ENCODE results near the gene GPATCH4. TPM values are rescaled to one million over a fixed set of nuclear protein-coding genes. Genes with fewer than 3 reads are reported as not detected.
A peak's percentile ranks its signal among the peaks of the same experiment; 100 is the strongest.

Gene GPATCH4
- total RNA-seq, 1 experiment from 2014 or later, result 107 TPM

GRCh38 chr1:156598731-156599432 lies 2.4 kb downstream of the GPATCH4 start:
- H3K4me1 Mint-ChIP-seq (ENCODE audit: insufficient read depth, unreplicated experiment), result peaks cover 18% of the 10 kb centered on the region
- no peaks in the 10 kb centered on the region for H3K9me3 Mint-ChIP-seq (ENCODE audit: unreplicated experiment)
- POLR2A ChIA-PET, result interaction anchor here (0.5 to 6.7 kb wide), 6 partner anchors 9 to 263 kb away, joined by 3 to 83 read pairs (median 8); partner anchors contain the start of gene MEF2D
- no peak overlapping the region for H3K27ac Mint-ChIP-seq (ENCODE audit: low read depth, unreplicated experiment)
- BruUV-seq (replicated peaks), result no TSS peak
- no peak for DNase-seq (ENCODE audit: unreplicated experiment)
- no peak overlapping the region for H3K4me3 Mint-ChIP-seq (ENCODE audit: unreplicated experiment)
- intact Hi-C loops (cut with micrococcal nuclease), result no loop called here
- H3K27me3 Mint-ChIP-seq (ENCODE audit: insufficient read depth, unreplicated experiment), result no peaks in the 10 kb centered on the region
- CTCF ChIA-PET, result interaction anchor here (0.5 to 8.3 kb wide), 8 partner anchors 8 to 254 kb away, joined by 3 to 64 read pairs (median 6); partner anchors contain the start of gene NAXE
- no peak for TF ChIP-seq CTCF (IDR thresholded peaks at IDR 0.05; ENCODE audit: unreplicated experiment)
- H3K36me3 Mint-ChIP-seq (ENCODE audit: insufficient read depth, unreplicated experiment), result peaks cover 66% of the 10 kb centered on the region

- H3K27ac Mint-ChIP-seq (ENCODE audit: low read depth, unreplicated experiment), result no peak overlapping the region
- H3K4me3 Mint-ChIP-seq (ENCODE audit: unreplicated experiment), result no peak overlapping the region
- peaks cover 18% of the 10 kb centered on the region for H3K4me1 Mint-ChIP-seq (ENCODE audit: insufficient read depth, unreplicated experiment)
- no peaks in the 10 kb centered on the region for H3K27me3 Mint-ChIP-seq (ENCODE audit: insufficient read depth, unreplicated experiment)
- no TSS peak for BruUV-seq (replicated peaks)
- ChIA-PET CTCF (interaction anchor here (0.5 to 8.3 kb wide), 8 partner anchors 11 to 253 kb away, joined by 3 to 64 read pairs (median 4); no protein-coding TSS in a partner anchor), POLR2A (interaction anchor here (2.1 to 6.7 kb wide), 2 partner anchors 10 to 97 kb away, joined by 4 to 83 read pairs; partner anchors contain the start of gene MEF2D)
- H3K36me3 Mint-ChIP-seq (ENCODE audit: insufficient read depth, unreplicated experiment), result peaks cover 70% of the 10 kb centered on the region
- DNase-seq (ENCODE audit: unreplicated experiment), result no peak
- no peak for TF ChIP-seq CTCF (IDR thresholded peaks at IDR 0.05; ENCODE audit: unreplicated experiment)
- intact Hi-C loops (cut with micrococcal nuclease), result no loop called here
- no peaks in the 10 kb centered on the region for H3K9me3 Mint-ChIP-seq (ENCODE audit: unreplicated experiment)
Observed at GRCh38 chr1:156598125-156598524, 3.2 kb downstream of the GPATCH4 start.

GRCh38 chr1:156596426-156596825 lies 4.9 kb downstream of the GPATCH4 start:
- intact Hi-C loops (cut with micrococcal nuclease), result no loop called here
- Mint-ChIP-seq H3K27me3 (ENCODE audit: insufficient read depth, unreplicated experiment) (no peaks in the 10 kb centered on the region), H3K36me3 (ENCODE audit: insufficient read depth, unreplicated experiment) (peaks cover 76% of the 10 kb centered on the region), H3K4me1 (ENCODE audit: insufficient read depth, unreplicated experiment) (peaks cover 11% of the 10 kb centered on the region), H3K4me3 (ENCODE audit: unreplicated experiment) (no peak overlapping the region), H3K9me3 (ENCODE audit: unreplicated experiment) (no peaks in the 10 kb centered on the region), H3K27ac (ENCODE audit: low read depth, unreplicated experiment) (no peak overlapping the region)
- ChIA-PET POLR2A (interaction anchor here (1.1 kb wide), 1 partner anchor 16 kb away, joined by 3 read pairs; no protein-coding TSS in a partner anchor), CTCF (interaction anchor here (0.9 to 1.6 kb wide), 8 partner anchors 12 to 216 kb away, joined by 3 to 10 read pairs (median 4); no protein-coding TSS in a partner anchor)
- DNase-seq (ENCODE audit: unreplicated experiment), result no peak
- BruUV-seq (replicated peaks), result no TSS peak
- no peak for TF ChIP-seq CTCF (IDR thresholded peaks at IDR 0.05; ENCODE audit: unreplicated experiment)

GRCh38 chr1:156595016-156595415 lies 6.3 kb downstream of the GPATCH4 start:
- Mint-ChIP-seq H3K4me1 (ENCODE audit: insufficient read depth, unreplicated experiment) (peaks cover 13% of the 10 kb centered on the region), H3K4me3 (ENCODE audit: unreplicated experiment) (no peak overlapping the region), H3K9me3 (ENCODE audit: unreplicated experiment) (no peaks in the 10 kb centered on the region), H3K27me3 (ENCODE audit: insufficient read depth, unreplicated experiment) (no peaks in the 10 kb centered on the region), H3K27ac (ENCODE audit: low read depth, unreplicated experiment) (peak overlapping the region; percentile 20), H3K36me3 (ENCODE audit: insufficient read depth, unreplicated experiment) (peaks cover 64% of the 10 kb centered on the region)
- ChIA-PET CTCF (interaction anchor here (0.7 to 2.3 kb wide), 9 partner anchors 10 to 210 kb away, joined by 3 to 10 read pairs (median 4); partner anchors contain the start of gene BCAN), POLR2A (interaction anchor here (6.1 kb wide), 1 partner anchor 8 kb away, joined by 134 read pairs; the partner anchor contains the start of gene GPATCH4)
- intact Hi-C loops (cut with micrococcal nuclease), result no loop called here
- BruUV-seq (replicated peaks), result no TSS peak
- no peak for TF ChIP-seq CTCF (IDR thresholded peaks at IDR 0.05; ENCODE audit: unreplicated experiment)
- DNase-seq (ENCODE audit: unreplicated experiment), result no peak
